ENCODE results near the gene IFNA2. TPM values are rescaled to one million over a fixed set of nuclear protein-coding genes. Genes with fewer than 3 reads are reported as not detected.

Gene IFNA2
- total and polyA plus RNA-seq, 5 donors, result not detected

GRCh38 chr9:21412107-21412506 is 26.9 kb upstream of the IFNA2 start:
- Histone ChIP-seq H3K27ac (ENCODE audit: low read length) (no peak overlapping the region), H3K27me3 (ENCODE audit: control insufficient read depth, insufficient read depth) (peaks cover 4% of the 10 kb centered on the region), H3K4me1 (ENCODE audit: control insufficient read depth, insufficient read depth, low read length) (no peaks in the 10 kb centered on the region), H3K9me3 (ENCODE audit: control insufficient read depth, low read length) (no peaks in the 10 kb centered on the region), H3K4me3 (ENCODE audit: low read length) (no peak overlapping the region)
- no peak for DNase-seq
- no peak for ATAC-seq
- intact Hi-C loops (cut with DNase I), result no loop called here

GRCh38 chr9:21408817-21409216 is 23.6 kb upstream of the IFNA2 start, which contains the start of gene IFNA8:
Gene IFNA8 (plus strand): TSS chr9:21409117. CDS start chr9:21409177, 60 bp downstream.
- Histone ChIP-seq H3K9me3 (ENCODE audit: control insufficient read depth, low read length) (no peaks in the 10 kb centered on the region), H3K27me3 (ENCODE audit: control insufficient read depth, insufficient read depth) (no peaks in the 10 kb centered on the region), H3K4me1 (ENCODE audit: control insufficient read depth, insufficient read depth, low read length) (no peaks in the 10 kb centered on the region), H3K4me3 (ENCODE audit: low read length) (no peak within 1 kb of the TSS), H3K27ac (ENCODE audit: low read length) (no peak within 1 kb of the TSS)
- DNase-seq (no peak), ATAC-seq (no peak)
- intact Hi-C loops (cut with DNase I), result loop anchor here in 1 of 4 donors (5.0 kb wide), 1 partner anchor 378 kb away; no protein-coding TSS in a partner anchor
- WGBS, result 82% methylated on average over 1 of the region's 1 CpG

- Histone ChIP-seq H3K27ac (ENCODE audit: low read length) (no peak overlapping the region), H3K9me3 (ENCODE audit: control insufficient read depth, low read length) (no peaks in the 10 kb centered on the region), H3K4me3 (ENCODE audit: low read length) (no peak overlapping the region), H3K27me3 (ENCODE audit: control insufficient read depth, insufficient read depth) (peaks cover 3% of the 10 kb centered on the region), H3K4me1 (ENCODE audit: control insufficient read depth, insufficient read depth, low read length) (no peaks in the 10 kb centered on the region)
- intact Hi-C loops (cut with DNase I), result no loop called here
- 51% methylated on average over 3 of the region's 3 CpGs for WGBS
- ATAC-seq, result no peak
- DNase-seq, result no peak
Observed at GRCh38 chr9:21404146-21404545, 18.9 kb upstream of the IFNA2 start.

- no peak for ATAC-seq
- peak in 2 of 3 donors; percentile 47 to 51 for DNase-seq
- Histone ChIP-seq H3K27ac (ENCODE audit: low read length) (no peak overlapping the region), H3K9me3 (ENCODE audit: control insufficient read depth, low read length) (no peaks in the 10 kb centered on the region), H3K4me1 (ENCODE audit: control insufficient read depth, insufficient read depth, low read length) (no peaks in the 10 kb centered on the region), H3K4me3 (ENCODE audit: low read length) (peak overlapping the region; percentile 16), H3K27me3 (ENCODE audit: control insufficient read depth, insufficient read depth) (peaks cover 3% of the 10 kb centered on the region)
- intact Hi-C loops (cut with DNase I), result no loop called here
- 2% methylated on average over 53 of the region's 53 CpGs for WGBS
Observed at GRCh38 chr9:21402386-21403251, 17.4 kb upstream of the IFNA2 start.

- Histone ChIP-seq H3K27ac (ENCODE audit: low read length) (no peak overlapping the region), H3K4me3 (ENCODE audit: low read length) (no peak overlapping the region), H3K4me1 (ENCODE audit: control insufficient read depth, insufficient read depth, low read length) (no peaks in the 10 kb centered on the region), H3K9me3 (ENCODE audit: control insufficient read depth, low read length) (no peaks in the 10 kb centered on the region), H3K27me3 (ENCODE audit: control insufficient read depth, insufficient read depth) (peaks cover 3% of the 10 kb centered on the region)
- no peak for DNase-seq
- intact Hi-C loops (cut with DNase I), result loop anchor here in 2 of 4 donors (5.0 to 10.0 kb wide), 2 partner anchors 75 to 78 kb away; no protein-coding TSS in a partner anchor
- ATAC-seq, result no peak
- 35% methylated on average over 3 of the region's 3 CpGs for WGBS
Observed at GRCh38 chr9:21399956-21400355, 14.8 kb upstream of the IFNA2 start.

- ATAC-seq, result no peak
- intact Hi-C loops (cut with DNase I), result loop anchor here in 2 of 4 donors (5.0 to 10.0 kb wide), 2 partner anchors 74 to 77 kb away; no protein-coding TSS in a partner anchor
- 71% methylated on average over 5 of the region's 5 CpGs for WGBS
- Histone ChIP-seq H3K9me3 (ENCODE audit: control insufficient read depth, low read length) (no peaks in the 10 kb centered on the region), H3K27ac (ENCODE audit: low read length) (no peak overlapping the region), H3K4me3 (ENCODE audit: low read length) (no peak overlapping the region), H3K4me1 (ENCODE audit: control insufficient read depth, insufficient read depth, low read length) (no peaks in the 10 kb centered on the region), H3K27me3 (ENCODE audit: control insufficient read depth, insufficient read depth) (peaks cover 3% of the 10 kb centered on the region)
- DNase-seq, result no peak
Observed at GRCh38 chr9:21398955-21399489, 13.8 kb upstream of the IFNA2 start.

- ATAC-seq (peak; percentile 74 to 83), DNase-seq (peak; percentile 53 to 83 (median 69))
- Histone ChIP-seq H3K27me3 (ENCODE audit: control insufficient read depth, insufficient read depth) (peaks cover 3% of the 10 kb centered on the region), H3K9me3 (ENCODE audit: control insufficient read depth, low read length) (no peaks in the 10 kb centered on the region), H3K27ac (ENCODE audit: low read length) (no peak overlapping the region), H3K4me3 (ENCODE audit: low read length) (peak overlapping the region; percentile 63), H3K4me1 (ENCODE audit: control insufficient read depth, insufficient read depth, low read length) (no peaks in the 10 kb centered on the region)
- WGBS, result 7% methylated on average over 40 of the region's 40 CpGs
- intact Hi-C loops (cut with DNase I), result loop anchor here in 2 of 4 donors (5.0 to 10.0 kb wide), 2 partner anchors 71 to 74 kb away; no protein-coding TSS in a partner anchor
Observed at GRCh38 chr9:21395778-21396717, 10.8 kb upstream of the IFNA2 start.

- intact Hi-C loops (cut with DNase I), result loop anchor here in 1 of 4 donors (10.0 kb wide), 1 partner anchor 67 kb away; no protein-coding TSS in a partner anchor
- H3K4me1 ChIP-seq (ENCODE audit: control insufficient read depth, insufficient read depth, low read length), result no peaks in the 10 kb centered on the region
- H3K27ac ChIP-seq (ENCODE audit: low read length), result no peak overlapping the region
- 78% methylated on average over 6 of the region's 6 CpGs for WGBS
- H3K4me3 ChIP-seq (ENCODE audit: low read length), result no peak overlapping the region
- H3K9me3 ChIP-seq (ENCODE audit: control insufficient read depth, low read length), result no peaks in the 10 kb centered on the region
- no peaks in the 10 kb centered on the region for H3K27me3 ChIP-seq (ENCODE audit: control insufficient read depth, insufficient read depth)
- DNase-seq (no peak), ATAC-seq (no peak)
Observed at GRCh38 chr9:21392270-21392669, 7.1 kb upstream of the IFNA2 start.

- Histone ChIP-seq H3K27me3 (ENCODE audit: control insufficient read depth, insufficient read depth) (no peaks in the 10 kb centered on the region), H3K9me3 (ENCODE audit: control insufficient read depth, low read length) (no peaks in the 10 kb centered on the region), H3K4me3 (ENCODE audit: low read length) (no peak overlapping the region), H3K4me1 (ENCODE audit: control insufficient read depth, insufficient read depth, low read length) (no peaks in the 10 kb centered on the region), H3K27ac (ENCODE audit: low read length) (no peak overlapping the region)
- DNase-seq (no peak), ATAC-seq (no peak)
- intact Hi-C loops (cut with DNase I), result no loop called here
- WGBS, result 52% methylated on average over 4 of the region's 4 CpGs
Observed at GRCh38 chr9:21383627-21384026, 1.6 kb downstream of the IFNA2 start.

- Histone ChIP-seq H3K4me1 (ENCODE audit: control insufficient read depth, insufficient read depth, low read length) (no peaks in the 10 kb centered on the region), H3K27ac (ENCODE audit: low read length) (no peak overlapping the region), H3K27me3 (ENCODE audit: control insufficient read depth, insufficient read depth) (no peaks in the 10 kb centered on the region), H3K9me3 (ENCODE audit: control insufficient read depth, low read length) (no peaks in the 10 kb centered on the region), H3K4me3 (ENCODE audit: low read length) (no peak overlapping the region)
- ATAC-seq, result no peak
- 37% methylated on average over 5 of the region's 5 CpGs for WGBS
- DNase-seq, result no peak
- intact Hi-C loops (cut with DNase I), result no loop called here
Observed at GRCh38 chr9:21381448-21382339, 3.5 kb downstream of the IFNA2 start.

Measured in right cardiac atrium (tissue), 5 donors.